Tibial nerve (tissue), 4 donors: ENCODE results near the gene CLDN16.

Source experiments
- EP300 ChIP-seq, 2 donors: sonication (generic); formaldehyde crosslinking; IDR thresholded peaks; one replicate each; pipeline ENCODE4 v1.6.1; 2017; ENCODE audit warnings: antibody characterized with exemption in 2 of 2, mild to moderate bottlenecking in 1 of 2
- TF ChIP-seq, protein P1 (sequence below), 5 experiments: fragments of 200-600 bp in 3 of 5; fragments of 450-650 bp in 2 of 5; sonication (generic) in 3 of 5; IDR thresholded peaks; one replicate each; pipeline ENCODE4 v1.5.1; 2016 to 2019; ENCODE audit warnings: antibody characterized with exemption in 5 of 5, mild to moderate bottlenecking in 3 of 5, moderate library complexity in 2 of 5

DNA sequence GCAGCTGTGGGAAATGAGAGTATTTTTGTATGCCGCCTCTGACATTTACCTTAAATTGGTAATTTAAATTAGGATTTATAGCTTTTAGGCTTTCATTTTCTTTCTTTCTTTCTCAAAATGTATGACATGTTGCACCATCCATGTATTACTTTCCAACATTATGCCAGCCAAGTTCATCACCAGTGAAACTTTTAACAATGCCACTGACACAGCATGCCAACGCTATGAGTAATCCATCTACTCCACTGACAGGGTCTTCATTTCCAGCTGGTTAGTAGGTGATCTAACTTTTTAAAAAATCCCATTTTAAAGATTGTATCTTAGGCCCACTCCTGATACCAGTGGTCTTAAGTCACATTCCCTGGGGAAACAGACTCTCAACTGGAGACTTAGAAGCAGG lies 21.8 kb upstream of the CLDN16 start:
- TF ChIP-seq, protein P1, sequence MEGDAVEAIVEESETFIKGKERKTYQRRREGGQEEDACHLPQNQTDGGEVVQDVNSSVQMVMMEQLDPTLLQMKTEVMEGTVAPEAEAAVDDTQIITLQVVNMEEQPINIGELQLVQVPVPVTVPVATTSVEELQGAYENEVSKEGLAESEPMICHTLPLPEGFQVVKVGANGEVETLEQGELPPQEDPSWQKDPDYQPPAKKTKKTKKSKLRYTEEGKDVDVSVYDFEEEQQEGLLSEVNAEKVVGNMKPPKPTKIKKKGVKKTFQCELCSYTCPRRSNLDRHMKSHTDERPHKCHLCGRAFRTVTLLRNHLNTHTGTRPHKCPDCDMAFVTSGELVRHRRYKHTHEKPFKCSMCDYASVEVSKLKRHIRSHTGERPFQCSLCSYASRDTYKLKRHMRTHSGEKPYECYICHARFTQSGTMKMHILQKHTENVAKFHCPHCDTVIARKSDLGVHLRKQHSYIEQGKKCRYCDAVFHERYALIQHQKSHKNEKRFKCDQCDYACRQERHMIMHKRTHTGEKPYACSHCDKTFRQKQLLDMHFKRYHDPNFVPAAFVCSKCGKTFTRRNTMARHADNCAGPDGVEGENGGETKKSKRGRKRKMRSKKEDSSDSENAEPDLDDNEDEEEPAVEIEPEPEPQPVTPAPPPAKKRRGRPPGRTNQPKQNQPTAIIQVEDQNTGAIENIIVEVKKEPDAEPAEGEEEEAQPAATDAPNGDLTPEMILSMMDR (IDR thresholded peaks at IDR 0.05) = no peak
- TF ChIP-seq EP300 (IDR thresholded peaks at IDR 0.05) = no peak
